NOMO-1 treated with DMSO at 0.1 percent for 48 hours (cell line): Measurements from ENCODE around the gene ACTG1.

Experiments
- DNase-seq: peaks from one replicate; lab custom pipeline; 2025; ENCODE audit not compliant: unreplicated experiment; lab: John Stamatoyannopoulos, UW

ACTG1 gene

GRCh38 chr17:81499601-81499970, 13.0 kb downstream of the ACTG1 start:
- no peak for DNase-seq

- no peak for DNase-seq
These were observed 13.5 kb downstream of the ACTG1 start for GRCh38 chr17:81498953-81499600.

GRCh38 chr17:81494626-81495377, 17.8 kb downstream of the ACTG1 start:
- no peak for DNase-seq

- DNase-seq: no peak
These were observed 19.2 kb downstream of the ACTG1 start for GRCh38 chr17:81493198-81494038.

- no peak for DNase-seq
These were observed 19.9 kb downstream of the ACTG1 start for GRCh38 chr17:81492706-81493105.

GRCh38 chr17:81492202-81492601, 20.4 kb downstream of the ACTG1 start:
- DNase-seq: no peak

- DNase-seq: no peak
These were observed 20.8 kb downstream of the ACTG1 start for GRCh38 chr17:81491761-81492160.

GRCh38 chr17:81491181-81491581, 21.4 kb downstream of the ACTG1 start:
- DNase-seq: no peak

GRCh38 chr17:81489998-81490992, 22.3 kb downstream of the ACTG1 start:
- DNase-seq: no peak

- DNase-seq: no peak
These were observed 23.3 kb downstream of the ACTG1 start for GRCh38 chr17:81489012-81489997.

- no peak for DNase-seq
These were observed 24.2 kb downstream of the ACTG1 start for GRCh38 chr17:81488276-81488860.

GRCh38 chr17:81487487-81488275, 24.9 kb downstream of the ACTG1 start:
- DNase-seq: peak; percentile 62

GRCh38 chr17:81487089-81487486, 25.5 kb downstream of the ACTG1 start:
- no peak for DNase-seq

GRCh38 chr17:81486199-81486810, 26.3 kb downstream of the ACTG1 start:
- no peak for DNase-seq

GRCh38 chr17:81484195-81484979, 28.2 kb downstream of the ACTG1 start:
- peak; percentile 77 for DNase-seq

GRCh38 chr17:81483862-81484194, 28.8 kb downstream of the ACTG1 start:
- DNase-seq: no peak
